GM21717 (cell line): ENCODE measurements around the gene SPDL1.
A peak's percentile ranks its signal among the peaks of the same experiment; 100 is the strongest.
"Not testable (repeated sequence)": the region's sequence is repeated elsewhere in the genome, so short reads cannot be mapped to it uniquely, and the experiment has no call there.

ENCODE experiments used
- ATAC-seq: cut with Tn5 transposase; IDR thresholded peaks from one replicate; pipeline ENCODE4 v1.9.1; 2021; ENCODE audit warnings: mild to moderate bottlenecking, moderate library complexity; ENCODE audit not compliant: unreplicated experiment

Gene SPDL1

GRCh38 chr5:169574134-169574646 lies 9.4 kb upstream of the SPDL1 start:
- no peak for ATAC-seq

GRCh38 chr5:169576181-169576598 lies 7.4 kb upstream of the SPDL1 start:
- ATAC-seq: no peak

GRCh38 chr5:169577951-169578350 lies 5.6 kb upstream of the SPDL1 start:
- no peak for ATAC-seq

- no peak for ATAC-seq
These were observed 2.6 kb upstream of the SPDL1 start for GRCh38 chr5:169580964-169581363.

- ATAC-seq: peak; percentile 35
These were observed 1.9 kb upstream of the SPDL1 start for GRCh38 chr5:169581580-169582227.

- peak; percentile 34 for ATAC-seq
These were observed 511 bp upstream of the SPDL1 start for GRCh38 chr5:169583101-169583423.

- ATAC-seq: no peak
These were observed 1.5 kb downstream of the SPDL1 start for GRCh38 chr5:169584998-169585451.

GRCh38 chr5:169590602-169591001 lies 7.0 kb downstream of the SPDL1 start:
- no peak for ATAC-seq

GRCh38 chr5:169591636-169592035 lies 8.1 kb downstream of the SPDL1 start:
- no peak for ATAC-seq

- no peak for ATAC-seq
These were observed 9.5 kb downstream of the SPDL1 start for GRCh38 chr5:169592937-169593650.

GRCh38 chr5:169595172-169595820 lies 11.7 kb downstream of the SPDL1 start:
- ATAC-seq: no peak

- ATAC-seq: no peak
These were observed 15.9 kb downstream of the SPDL1 start for GRCh38 chr5:169599451-169599850.

- no peak for ATAC-seq
These were observed 19.0 kb downstream of the SPDL1 start for GRCh38 chr5:169602535-169602934.

GRCh38 chr5:169606279-169606678 lies 22.7 kb downstream of the SPDL1 start:
- no peak for ATAC-seq

GRCh38 chr5:169607882-169608281 lies 24.3 kb downstream of the SPDL1 start:
- no peak for ATAC-seq

GRCh38 chr5:169609716-169610115 lies 26.1 kb downstream of the SPDL1 start:
- no peak for ATAC-seq

GRCh38 chr5:169610606-169611005 lies 27.0 kb downstream of the SPDL1 start:
- no peak for ATAC-seq

GRCh38 chr5:169615561-169615960 lies 32.0 kb downstream of the SPDL1 start:
- no peak for ATAC-seq

GRCh38 chr5:169624307-169624706 lies 40.7 kb downstream of the SPDL1 start:
- ATAC-seq: not testable (repeated sequence)

- no peak for ATAC-seq
These were observed 43.2 kb downstream of the SPDL1 start for GRCh38 chr5:169626779-169627178.

GRCh38 chr5:169627551-169627950 lies 44.0 kb downstream of the SPDL1 start:
- ATAC-seq: no peak

- ATAC-seq: no peak
These were observed 45.3 kb downstream of the SPDL1 start for GRCh38 chr5:169628892-169629291.
